K562 (cell line): ENCODE results near the gene MARK3. TPM values are rescaled to one million over a fixed set of nuclear protein-coding genes. Genes with fewer than 3 reads are reported as not detected.
A peak's percentile ranks its signal among the peaks of the same experiment; 100 is the strongest.

Source experiments
- DPF2 ChIP-seq: fragments of 450-650 bp; IDR thresholded peaks from 2 replicates; pipeline ENCODE4 v1.6.1; 2016
- KLF16 ChIP-seq: IDR thresholded peaks from 2 replicates; pipeline ENCODE4 v1.6.1; 2016; ENCODE audit warnings: antibody characterized with exemption
- NFE2 ChIP-seq: IDR thresholded peaks from 2 replicates; pipeline ENCODE4 v1.6.1; 2014; ENCODE audit warnings: antibody characterized with exemption, low read depth
- NFIC ChIP-seq: fragments of 450-650 bp; IDR thresholded peaks from 2 replicates; pipeline ENCODE4 v1.6.1; 2017; ENCODE audit warnings: mild to moderate bottlenecking, inconsistent platforms
- NR2C2 ChIP-seq, 2 experiments: fragments of 200-800 bp in 1 of 2; sonication (Bioruptor generic) in 1 of 2; sonication (generic) in 1 of 2; formaldehyde crosslinking in 1 of 2; IDR thresholded peaks; 2 replicates each; pipeline versions ENCODE4 v1.6.1 to v1.8.0; 2016 to 2022; ENCODE audit warnings: mild to moderate bottlenecking in 1 of 2, missing compliant biosample characterization in 1 of 2, missing genetic modification characterization in 1 of 2, missing genetic modification reagents in 1 of 2
- NRF1 ChIP-seq, 2 experiments: fragments of 450-650 bp; IDR thresholded peaks in 1 of 2; conservative IDR thresholded peaks in 1 of 2; 2 replicates each; pipeline ENCODE4 v1.6.1; 2014; ENCODE audit warnings: mild to moderate bottlenecking in 2 of 2
- PRMT5 ChIP-seq: sonication (generic); formaldehyde crosslinking; IDR thresholded peaks from 2 replicates; pipeline ENCODE4 v1.5.0; 2020; ENCODE audit warnings: missing genetic modification reagents
- RBM22 ChIP-seq: fragments of 200-400 bp; formaldehyde crosslinking; IDR thresholded peaks from 2 replicates; pipeline ENCODE4 v1.6.1; 2018; ENCODE audit warnings: low read length, low read depth; ENCODE audit not compliant: poor library complexity, severe bottlenecking
- SRSF3 ChIP-seq: fragments of 200-400 bp; formaldehyde crosslinking; IDR thresholded peaks from 2 replicates; pipeline ENCODE4 v1.6.1; 2016; ENCODE audit warnings: mild to moderate bottlenecking, low read length, moderate library complexity; ENCODE audit not compliant: insufficient read depth
- ZFPM2 ChIP-seq: fragments of 250-450 bp; sonication (Bioruptor Pico); IDR thresholded peaks from 2 replicates; pipeline ENCODE4 v1.5.1; 2022; ENCODE audit warnings: mild to moderate bottlenecking
- polyA plus RNA-seq, 8 experiments: library from polyadenylated mRNA; depleted of rRNA in 4 of 8; stranded (reverse) in 5 of 8; unstranded in 3 of 8; fragments of >200 nt; fragmentation: Nextera tagmentation in 2 of 8; fragmentation: Illumina TruSeq in 1 of 8; extraction: Ambion mirVana in 2 of 8; extraction: Trizol in 1 of 8; gene quantifications; 2 replicates each; pipeline versions ENCODE4 v1.2.1 to v1.2.3, GENCODE V29; 2011 to 2014; ENCODE audit warnings: inconsistent platforms in 1 of 8, missing spikeins in 1 of 8
- total RNA-seq, 7 experiments: library from RNA; depleted of rRNA in 6 of 7; stranded (reverse); fragments of >200 nt in 6 of 7; fragmentation: Illumina TruSeq in 2 of 7; extraction: Trizol in 2 of 7; gene quantifications; 2 replicates each; pipeline versions ENCODE4 v1.2.1 to v1.2.3, GENCODE V29; 2011 to 2021; ENCODE audit warnings: low replicate concordance in 1 of 7
- TF ChIP-seq, protein P1 (sequence below): fragments of 450-650 bp; IDR thresholded peaks from 2 replicates; pipeline ENCODE4 v1.6.1; 2018; ENCODE audit warnings: mild to moderate bottlenecking, low read depth; ENCODE audit not compliant: partially characterized antibody
- TF ChIP-seq, protein P2 (sequence below): fragments of 450-650 bp; IDR thresholded peaks from 2 replicates; pipeline ENCODE4 v1.6.1; 2017; ENCODE audit warnings: antibody characterized with exemption
- TF ChIP-seq, protein P3 (sequence below), 2 experiments: fragments of 450-650 bp; conservative IDR thresholded peaks; 2 replicates each; pipeline ENCODE4 v1.6.1; 2017; ENCODE audit warnings: mild to moderate bottlenecking in 2 of 2, moderate library complexity in 2 of 2
- TF ChIP-seq, protein P4 (sequence below): sonication (generic); formaldehyde crosslinking; IDR thresholded peaks from 2 replicates; pipeline ENCODE4 v1.8.0; 2022; ENCODE audit warnings: mild to moderate bottlenecking, missing genetic modification reagents
- TF ChIP-seq, protein P5 (sequence below): fragments of 250-450 bp; sonication (Bioruptor Pico); IDR thresholded peaks from 2 replicates; pipeline ENCODE4 v1.9.0; 2021; ENCODE audit warnings: mild to moderate bottlenecking, inconsistent platforms
- TF ChIP-seq, protein P6 (sequence below): fragments of 250-450 bp; sonication (Bioruptor Pico); IDR thresholded peaks from 2 replicates; pipeline ENCODE4 v1.9.0; 2021; ENCODE audit warnings: mild to moderate bottlenecking

Gene MARK3
- total and polyA plus RNA-seq, 9 of the 15 experiments (the other 6 are each of a cell fraction or from before 2014, with no cell fraction given): 10.1 to 68.7 (median 56.3) TPM

DNA sequence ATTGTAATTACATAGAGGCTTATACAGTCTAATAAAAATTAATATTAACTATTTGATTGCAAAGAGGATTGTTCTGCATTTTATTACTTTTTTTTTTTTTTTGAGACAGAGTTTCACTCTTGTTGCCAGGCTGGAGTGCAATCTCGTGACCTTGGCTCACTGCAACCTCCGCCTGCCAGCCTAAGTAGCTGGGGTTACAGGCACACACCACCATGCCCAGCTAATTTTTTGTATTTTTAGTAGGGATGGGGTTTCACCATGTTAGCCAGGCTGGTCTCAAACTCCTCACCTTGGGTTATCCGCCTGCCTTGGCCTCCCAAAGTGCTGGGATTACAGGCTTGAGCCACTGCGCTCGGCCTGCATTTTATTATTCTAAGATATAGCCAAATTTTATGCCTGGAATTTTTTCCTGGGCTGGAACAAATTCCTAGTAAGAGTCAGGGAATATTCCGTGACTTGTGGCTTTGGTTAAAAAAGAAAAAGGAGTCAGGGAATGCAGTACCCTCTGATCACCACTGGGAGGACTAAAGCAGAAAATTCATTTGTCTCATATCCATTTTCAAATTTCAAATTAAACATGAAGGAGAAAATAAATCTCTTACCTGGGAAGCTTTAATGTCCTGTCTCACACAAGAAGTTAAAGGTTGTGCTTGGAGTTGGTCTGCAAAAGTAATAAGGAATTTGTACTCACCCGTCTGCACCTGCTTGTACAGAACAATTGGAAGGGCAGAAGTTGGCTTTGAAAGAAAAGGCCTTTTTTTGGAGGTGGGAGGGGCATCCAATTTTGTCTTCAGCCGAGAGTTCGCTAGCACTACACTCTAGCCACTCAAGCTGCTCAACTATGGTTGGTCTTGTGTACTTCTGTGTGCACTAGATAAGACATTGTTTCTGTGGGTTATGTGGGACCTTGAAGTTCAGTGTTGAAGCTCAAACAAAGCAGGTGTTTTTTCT is 8.7 kb downstream of the MARK3 start (continued):
- TF ChIP-seq, protein P1, sequence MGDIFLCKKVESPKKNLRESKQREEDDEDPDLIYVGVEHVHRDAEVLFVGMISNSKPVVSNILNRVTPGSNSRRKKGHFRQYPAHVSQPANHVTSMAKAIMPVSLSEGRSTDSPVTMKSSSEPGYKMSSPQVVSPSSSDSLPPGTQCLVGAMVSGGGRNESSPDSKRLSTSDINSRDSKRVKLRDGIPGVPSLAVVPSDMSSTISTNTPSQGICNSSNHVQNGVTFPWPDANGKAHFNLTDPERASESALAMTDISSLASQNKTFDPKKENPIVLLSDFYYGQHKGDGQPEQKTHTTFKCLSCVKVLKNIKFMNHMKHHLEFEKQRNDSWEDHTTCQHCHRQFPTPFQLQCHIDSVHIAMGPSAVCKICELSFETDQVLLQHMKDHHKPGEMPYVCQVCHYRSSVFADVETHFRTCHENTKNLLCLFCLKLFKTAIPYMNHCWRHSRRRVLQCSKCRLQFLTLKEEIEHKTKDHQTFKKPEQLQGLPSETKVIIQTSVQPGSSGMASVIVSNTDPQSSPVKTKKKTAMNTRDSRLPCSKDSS: no peak
- TF ChIP-seq, protein P2, sequence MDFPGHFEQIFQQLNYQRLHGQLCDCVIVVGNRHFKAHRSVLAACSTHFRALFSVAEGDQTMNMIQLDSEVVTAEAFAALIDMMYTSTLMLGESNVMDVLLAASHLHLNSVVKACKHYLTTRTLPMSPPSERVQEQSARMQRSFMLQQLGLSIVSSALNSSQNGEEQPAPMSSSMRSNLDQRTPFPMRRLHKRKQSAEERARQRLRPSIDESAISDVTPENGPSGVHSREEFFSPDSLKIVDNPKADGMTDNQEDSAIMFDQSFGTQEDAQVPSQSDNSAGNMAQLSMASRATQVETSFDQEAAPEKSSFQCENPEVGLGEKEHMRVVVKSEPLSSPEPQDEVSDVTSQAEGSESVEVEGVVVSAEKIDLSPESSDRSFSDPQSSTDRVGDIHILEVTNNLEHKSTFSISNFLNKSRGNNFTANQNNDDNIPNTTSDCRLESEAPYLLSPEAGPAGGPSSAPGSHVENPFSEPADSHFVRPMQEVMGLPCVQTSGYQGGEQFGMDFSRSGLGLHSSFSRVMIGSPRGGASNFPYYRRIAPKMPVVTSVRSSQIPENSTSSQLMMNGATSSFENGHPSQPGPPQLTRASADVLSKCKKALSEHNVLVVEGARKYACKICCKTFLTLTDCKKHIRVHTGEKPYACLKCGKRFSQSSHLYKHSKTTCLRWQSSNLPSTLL: no peak
- TF ChIP-seq NFE2: no peak
- TF ChIP-seq, protein P3, sequence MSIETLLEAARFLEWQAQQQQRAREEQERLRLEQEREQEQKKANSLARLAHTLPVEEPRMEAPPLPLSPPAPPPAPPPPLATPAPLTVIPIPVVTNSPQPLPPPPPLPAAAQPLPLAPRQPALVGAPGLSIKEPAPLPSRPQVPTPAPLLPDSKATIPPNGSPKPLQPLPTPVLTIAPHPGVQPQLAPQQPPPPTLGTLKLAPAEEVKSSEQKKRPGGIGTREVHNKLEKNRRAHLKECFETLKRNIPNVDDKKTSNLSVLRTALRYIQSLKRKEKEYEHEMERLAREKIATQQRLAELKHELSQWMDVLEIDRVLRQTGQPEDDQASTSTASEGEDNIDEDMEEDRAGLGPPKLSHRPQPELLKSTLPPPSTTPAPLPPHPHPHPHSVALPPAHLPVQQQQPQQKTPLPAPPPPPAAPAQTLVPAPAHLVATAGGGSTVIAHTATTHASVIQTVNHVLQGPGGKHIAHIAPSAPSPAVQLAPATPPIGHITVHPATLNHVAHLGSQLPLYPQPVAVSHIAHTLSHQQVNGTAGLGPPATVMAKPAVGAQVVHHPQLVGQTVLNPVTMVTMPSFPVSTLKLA (conservative IDR thresholded peaks at IDR 0.05): 0 out of 4 replicates have a peak, but pooled peaks of 1 of the 2 experiments have one; percentile 48
- TF ChIP-seq, protein P4, sequence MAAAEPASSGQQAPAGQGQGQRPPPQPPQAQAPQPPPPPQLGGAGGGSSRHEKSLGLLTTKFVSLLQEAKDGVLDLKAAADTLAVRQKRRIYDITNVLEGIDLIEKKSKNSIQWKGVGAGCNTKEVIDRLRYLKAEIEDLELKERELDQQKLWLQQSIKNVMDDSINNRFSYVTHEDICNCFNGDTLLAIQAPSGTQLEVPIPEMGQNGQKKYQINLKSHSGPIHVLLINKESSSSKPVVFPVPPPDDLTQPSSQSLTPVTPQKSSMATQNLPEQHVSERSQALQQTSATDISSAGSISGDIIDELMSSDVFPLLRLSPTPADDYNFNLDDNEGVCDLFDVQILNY (CRISPR knock-in tag): no peak
- TF ChIP-seq, protein P5, sequence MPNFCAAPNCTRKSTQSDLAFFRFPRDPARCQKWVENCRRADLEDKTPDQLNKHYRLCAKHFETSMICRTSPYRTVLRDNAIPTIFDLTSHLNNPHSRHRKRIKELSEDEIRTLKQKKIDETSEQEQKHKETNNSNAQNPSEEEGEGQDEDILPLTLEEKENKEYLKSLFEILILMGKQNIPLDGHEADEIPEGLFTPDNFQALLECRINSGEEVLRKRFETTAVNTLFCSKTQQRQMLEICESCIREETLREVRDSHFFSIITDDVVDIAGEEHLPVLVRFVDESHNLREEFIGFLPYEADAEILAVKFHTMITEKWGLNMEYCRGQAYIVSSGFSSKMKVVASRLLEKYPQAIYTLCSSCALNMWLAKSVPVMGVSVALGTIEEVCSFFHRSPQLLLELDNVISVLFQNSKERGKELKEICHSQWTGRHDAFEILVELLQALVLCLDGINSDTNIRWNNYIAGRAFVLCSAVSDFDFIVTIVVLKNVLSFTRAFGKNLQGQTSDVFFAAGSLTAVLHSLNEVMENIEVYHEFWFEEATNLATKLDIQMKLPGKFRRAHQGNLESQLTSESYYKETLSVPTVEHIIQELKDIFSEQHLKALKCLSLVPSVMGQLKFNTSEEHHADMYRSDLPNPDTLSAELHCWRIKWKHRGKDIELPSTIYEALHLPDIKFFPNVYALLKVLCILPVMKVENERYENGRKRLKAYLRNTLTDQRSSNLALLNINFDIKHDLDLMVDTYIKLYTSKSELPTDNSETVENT: no peak
- peak; percentile 30; the same call in 1 of the 2 replicates for TF ChIP-seq NFIC
- no peak for TF ChIP-seq RBM22
- TF ChIP-seq PRMT5 (CRISPR knock-in tag): no peak
- no peak for TF ChIP-seq NR2C2 (CRISPR knock-in tag; IDR thresholded peaks at IDR 0.05)
- 0 out of 2 replicates have a peak, but pooled peaks have one; percentile 16 for TF ChIP-seq NR2C2 (tag; IDR thresholded peaks at IDR 0.05)
- TF ChIP-seq, protein P6, sequence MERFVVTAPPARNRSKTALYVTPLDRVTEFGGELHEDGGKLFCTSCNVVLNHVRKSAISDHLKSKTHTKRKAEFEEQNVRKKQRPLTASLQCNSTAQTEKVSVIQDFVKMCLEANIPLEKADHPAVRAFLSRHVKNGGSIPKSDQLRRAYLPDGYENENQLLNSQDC (CRISPR knock-in tag): no peak
- TF ChIP-seq DPF2: peak; percentile 83; the same call in 1 of the 2 replicates
- TF ChIP-seq SRSF3: no peak
- peak; percentile 40; the same call in 1 of the 2 replicates for TF ChIP-seq KLF16
- TF ChIP-seq NRF1 (conservative IDR thresholded peaks at IDR 0.05 in 1 of 2, IDR thresholded peaks at IDR 0.05 in 1 of 2): no peak; a peak in 2 of 4 replicates
- no peak for TF ChIP-seq ZFPM2 (CRISPR knock-in tag)
